ENCODE results near the gene ZNF689.
"Not testable (repeated sequence)": the region's sequence is repeated elsewhere in the genome, so short reads cannot be mapped to it uniquely, and the experiment has no call there.

Gene ZNF689

GRCh38 chr16:30600215-30600614 is 10.0 kb downstream of the ZNF689 start:
- no peak for DNase-seq

GRCh38 chr16:30592871-30593270 is 17.3 kb downstream of the ZNF689 start:
- DNase-seq: no peak

- not testable (repeated sequence) for DNase-seq
Measured at GRCh38 chr16:30590869-30591268, 19.3 kb downstream of the ZNF689 start.

GRCh38 chr16:30589582-30589981 is 20.6 kb downstream of the ZNF689 start:
- not testable (repeated sequence) for DNase-seq

- DNase-seq: no peak
Measured at GRCh38 chr16:30588651-30589050, 21.5 kb downstream of the ZNF689 start.

GRCh38 chr16:30585400-30586191 is 24.6 kb downstream of the ZNF689 start, which contains the start of gene ZNF785:
Gene ZNF785 (minus strand): TSS chr16:30585697. CDS start chr16:30585611, 86 bp downstream.
- DNase-seq: peak; percentile 100

GRCh38 chr16:30585022-30585399 is 25.2 kb downstream of the ZNF689 start:
- DNase-seq: no peak

GRCh38 chr16:30582611-30583340 is 27.4 kb downstream of the ZNF689 start:
- DNase-seq: no peak

GRCh38 chr16:30581457-30581856 is 28.7 kb downstream of the ZNF689 start:
- no peak for DNase-seq

GRCh38 chr16:30574678-30575077 is 35.5 kb downstream of the ZNF689 start:
- no peak for DNase-seq

- peak; percentile 98 for DNase-seq
Measured at GRCh38 chr16:30571445-30572322, 38.5 kb downstream of the ZNF689 start, which contains the start of gene ZNF688. Gene ZNF688 (minus strand): TSS chr16:30571714. CDS start chr16:30571629, 85 bp downstream.

GRCh38 chr16:30570636-30571444 is 39.3 kb downstream of the ZNF689 start:
- DNase-seq: peak; percentile 32

- DNase-seq: no peak
Measured at GRCh38 chr16:30569746-30570635, 40.2 kb downstream of the ZNF689 start.

GRCh38 chr16:30569281-30569680 is 40.9 kb downstream of the ZNF689 start:
- no peak for DNase-seq

- DNase-seq: peak; percentile 29
Measured at GRCh38 chr16:30567991-30568638, 42.1 kb downstream of the ZNF689 start.

GRCh38 chr16:30567160-30567990 is 42.8 kb downstream of the ZNF689 start:
- no peak for DNase-seq

GRCh38 chr16:30566531-30566930 is 43.7 kb downstream of the ZNF689 start:
- DNase-seq: no peak

- no peak for DNase-seq
Measured at GRCh38 chr16:30565984-30566383, 44.2 kb downstream of the ZNF689 start.

- no peak for DNase-seq
Measured at GRCh38 chr16:30565526-30565925, 44.7 kb downstream of the ZNF689 start.

Measured in fibroblast of skin of scalp (primary cell).